HepG2 (cell line): Measurements from ENCODE around the gene CNDP1. TPM values are rescaled to one million over a fixed set of nuclear protein-coding genes. Genes with fewer than 3 reads are reported as not detected.

Experiments used
- CAMTA2 ChIP-seq: sonication (generic); formaldehyde crosslinking; IDR thresholded peaks from 2 replicates; pipeline ENCODE4 v1.4.0; 2020; ENCODE audit warnings: mild to moderate bottlenecking, missing genetic modification reagents, borderline replicate concordance
- ERF ChIP-seq: IDR thresholded peaks from 2 replicates; pipeline ENCODE4 v1.6.1; 2018; ENCODE audit warnings: missing biosample characterization, missing genetic modification reagents
- HNRNPLL ChIP-seq: fragments of 200-400 bp; formaldehyde crosslinking; IDR thresholded peaks from 2 replicates; pipeline ENCODE4 v1.6.1; 2017; ENCODE audit warnings: mild to moderate bottlenecking, low read depth, low read length; ENCODE audit not compliant: poor library complexity, severe bottlenecking
- IRF2 ChIP-seq: IDR thresholded peaks from 2 replicates; pipeline ENCODE4 v1.6.1; 2018; ENCODE audit warnings: missing genetic modification reagents, missing compliant biosample characterization
- MAFG ChIP-seq: sonication (generic); formaldehyde crosslinking; IDR thresholded peaks from 2 replicates; pipeline ENCODE4 v1.5.1; 2020; ENCODE audit warnings: mild to moderate bottlenecking, missing genetic modification reagents
- MXD4 ChIP-seq: IDR thresholded peaks from 2 replicates; pipeline ENCODE4 v1.6.1; 2016; ENCODE audit warnings: mild to moderate bottlenecking, missing biosample characterization, missing genetic modification reagents
- SMARCC2 ChIP-seq: fragments of 450-650 bp; IDR thresholded peaks from 2 replicates; pipeline ENCODE4 v1.6.1; 2017; ENCODE audit warnings: antibody characterized with exemption, mild to moderate bottlenecking
- ZMAT3 ChIP-seq: sonication (generic); formaldehyde crosslinking; conservative IDR thresholded peaks from 2 replicates; pipeline ENCODE4 v1.7.0; 2021; ENCODE audit warnings: missing genetic modification reagents
- ZNF775 ChIP-seq: sonication (generic); formaldehyde crosslinking; IDR thresholded peaks from 2 replicates; pipeline ENCODE4 v1.4.0; 2020; ENCODE audit warnings: missing genetic modification reagents, mild to moderate bottlenecking, moderate library complexity, borderline replicate concordance
- ZSCAN20 ChIP-seq: sonication (generic); formaldehyde crosslinking; IDR thresholded peaks from 2 replicates; pipeline ENCODE4 v1.4.0; 2020; ENCODE audit warnings: missing genetic modification reagents, mild to moderate bottlenecking, borderline replicate concordance
- ZSCAN25 ChIP-seq: sonication (generic); formaldehyde crosslinking; IDR thresholded peaks from 2 replicates; pipeline ENCODE4 v1.8.0; 2022; ENCODE audit warnings: mild to moderate bottlenecking, missing genetic modification reagents
- polyA plus RNA-seq, 8 experiments: library from polyadenylated mRNA; depleted of rRNA in 3 of 8; stranded (reverse) in 7 of 8; unstranded in 1 of 8; fragments of >200 nt; fragmentation: Illumina TruSeq in 4 of 8; extraction: Trizol in 4 of 8; gene quantifications; 2 replicates each; pipeline versions ENCODE4 v1.2.1 to v1.2.3, GENCODE V29; 2011 to 2016; ENCODE audit warnings: low read depth in 4 of 8, missing spikeins in 1 of 8, mixed read lengths in 1 of 8; ENCODE audit not compliant: insufficient read depth in 1 of 8
- total RNA-seq, 5 experiments: library from RNA; depleted of rRNA; stranded (reverse); fragments of >200 nt; fragmentation: Illumina TruSeq; extraction: Trizol; gene quantifications; 2 replicates each; pipeline ENCODE4 v1.2.3, GENCODE V29; 2016; ENCODE audit warnings: low read depth in 1 of 5
- TF ChIP-seq, protein P1 (sequence below): IDR thresholded peaks from 2 replicates; pipeline ENCODE4 v1.4.0; 2020; ENCODE audit warnings: mild to moderate bottlenecking, missing genetic modification reagents
- TF ChIP-seq, protein P2 (sequence below): sonication (generic); formaldehyde crosslinking; IDR thresholded peaks from 2 replicates; pipeline ENCODE4 v1.8.0; 2022; ENCODE audit warnings: missing genetic modification reagents, mild to moderate bottlenecking, inconsistent platforms, borderline replicate concordance
- TF ChIP-seq, protein P3 (sequence below): sonication (generic); formaldehyde crosslinking; IDR thresholded peaks from 2 replicates; pipeline ENCODE4 v1.4.0; 2020; ENCODE audit warnings: missing genetic modification reagents, borderline replicate concordance
- TF ChIP-seq, protein P4 (sequence below): sonication (generic); formaldehyde crosslinking; IDR thresholded peaks from 2 replicates; pipeline ENCODE4 v1.8.1; 2023; ENCODE audit warnings: mild to moderate bottlenecking, missing genetic modification reagents, borderline replicate concordance
- TF ChIP-seq, protein P5 (sequence below): sonication (generic); formaldehyde crosslinking; IDR thresholded peaks from 2 replicates; pipeline ENCODE4 v1.8.1; 2023; ENCODE audit warnings: mild to moderate bottlenecking, missing genetic modification reagents

CNDP1 gene
- total and polyA plus RNA-seq, 2 of the 13 experiments (the other 11 are each of a cell fraction or from before 2014, with no cell fraction given), result 0.01 TPM; not detected in 1

DNA sequence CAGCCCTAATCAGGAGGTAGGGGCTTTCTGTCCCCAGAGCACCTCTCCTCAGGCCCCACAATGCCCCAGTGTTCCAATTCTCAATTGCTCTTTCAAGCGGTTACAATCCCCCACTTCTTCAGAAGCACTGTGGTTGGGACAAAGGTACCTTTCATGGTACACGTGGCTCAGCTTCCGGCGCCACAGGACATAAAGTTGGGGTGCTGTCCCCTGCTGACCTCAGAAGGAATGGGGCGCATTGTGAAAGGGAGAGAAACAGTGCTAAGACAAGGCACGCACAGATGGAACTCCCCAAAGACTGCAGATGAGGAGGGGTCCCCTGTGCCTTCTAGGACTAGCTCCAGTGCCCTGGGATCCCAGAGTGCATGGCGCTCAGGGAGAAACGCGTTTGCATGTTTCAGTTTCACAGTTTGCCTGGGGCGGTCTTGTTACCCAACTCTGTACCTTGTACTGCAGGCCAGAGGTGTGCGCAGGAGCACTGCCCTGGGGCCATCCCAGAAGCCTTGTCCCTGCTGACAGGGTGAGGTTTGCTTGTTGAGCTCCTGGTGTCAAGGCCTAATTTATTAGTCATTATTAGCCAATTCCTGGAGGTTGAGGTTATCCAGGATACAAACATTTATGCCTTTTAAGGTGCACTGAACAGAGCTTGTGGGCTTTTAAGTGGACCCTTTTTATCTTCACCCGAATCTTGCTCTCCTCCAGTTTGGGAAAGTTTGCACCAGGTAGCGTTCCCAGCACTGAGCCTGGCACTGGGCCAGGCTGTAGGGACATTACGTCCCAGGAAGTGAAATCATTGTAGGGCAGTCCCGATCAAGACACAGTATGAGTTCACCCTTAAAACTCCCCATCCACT lies 7.6 kb downstream of the CNDP1 start (continued):
- TF ChIP-seq, protein P1, sequence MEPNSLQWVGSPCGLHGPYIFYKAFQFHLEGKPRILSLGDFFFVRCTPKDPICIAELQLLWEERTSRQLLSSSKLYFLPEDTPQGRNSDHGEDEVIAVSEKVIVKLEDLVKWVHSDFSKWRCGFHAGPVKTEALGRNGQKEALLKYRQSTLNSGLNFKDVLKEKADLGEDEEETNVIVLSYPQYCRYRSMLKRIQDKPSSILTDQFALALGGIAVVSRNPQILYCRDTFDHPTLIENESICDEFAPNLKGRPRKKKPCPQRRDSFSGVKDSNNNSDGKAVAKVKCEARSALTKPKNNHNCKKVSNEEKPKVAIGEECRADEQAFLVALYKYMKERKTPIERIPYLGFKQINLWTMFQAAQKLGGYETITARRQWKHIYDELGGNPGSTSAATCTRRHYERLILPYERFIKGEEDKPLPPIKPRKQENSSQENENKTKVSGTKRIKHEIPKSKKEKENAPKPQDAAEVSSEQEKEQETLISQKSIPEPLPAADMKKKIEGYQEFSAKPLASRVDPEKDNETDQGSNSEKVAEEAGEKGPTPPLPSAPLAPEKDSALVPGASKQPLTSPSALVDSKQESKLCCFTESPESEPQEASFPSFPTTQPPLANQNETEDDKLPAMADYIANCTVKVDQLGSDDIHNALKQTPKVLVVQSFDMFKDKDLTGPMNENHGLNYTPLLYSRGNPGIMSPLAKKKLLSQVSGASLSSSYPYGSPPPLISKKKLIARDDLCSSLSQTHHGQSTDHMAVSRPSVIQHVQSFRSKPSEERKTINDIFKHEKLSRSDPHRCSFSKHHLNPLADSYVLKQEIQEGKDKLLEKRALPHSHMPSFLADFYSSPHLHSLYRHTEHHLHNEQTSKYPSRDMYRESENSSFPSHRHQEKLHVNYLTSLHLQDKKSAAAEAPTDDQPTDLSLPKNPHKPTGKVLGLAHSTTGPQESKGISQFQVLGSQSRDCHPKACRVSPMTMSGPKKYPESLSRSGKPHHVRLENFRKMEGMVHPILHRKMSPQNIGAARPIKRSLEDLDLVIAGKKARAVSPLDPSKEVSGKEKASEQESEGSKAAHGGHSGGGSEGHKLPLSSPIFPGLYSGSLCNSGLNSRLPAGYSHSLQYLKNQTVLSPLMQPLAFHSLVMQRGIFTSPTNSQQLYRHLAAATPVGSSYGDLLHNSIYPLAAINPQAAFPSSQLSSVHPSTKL, result peak; percentile 89
- TF ChIP-seq, protein P2, sequence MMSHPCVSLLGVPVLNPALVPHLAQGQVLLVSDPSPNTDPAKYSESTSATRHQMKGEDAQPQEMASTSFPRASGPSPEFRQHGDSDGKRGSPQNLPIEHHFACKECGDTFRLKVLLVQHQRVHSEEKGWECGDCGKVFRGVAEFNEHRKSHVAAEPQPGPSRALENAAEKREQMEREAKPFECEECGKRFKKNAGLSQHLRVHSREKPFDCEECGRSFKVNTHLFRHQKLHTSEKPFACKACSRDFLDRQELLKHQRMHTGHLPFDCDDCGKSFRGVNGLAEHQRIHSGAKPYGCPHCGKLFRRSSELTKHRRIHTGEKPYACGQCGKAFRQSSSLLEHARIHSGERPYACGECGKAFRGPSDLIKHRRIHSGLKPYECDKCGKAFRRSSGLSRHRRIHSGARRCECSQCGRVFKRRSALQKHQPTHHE (CRISPR knock-in tag), result no peak; the same call in 1 of the 2 replicates
- TF ChIP-seq, protein P3, sequence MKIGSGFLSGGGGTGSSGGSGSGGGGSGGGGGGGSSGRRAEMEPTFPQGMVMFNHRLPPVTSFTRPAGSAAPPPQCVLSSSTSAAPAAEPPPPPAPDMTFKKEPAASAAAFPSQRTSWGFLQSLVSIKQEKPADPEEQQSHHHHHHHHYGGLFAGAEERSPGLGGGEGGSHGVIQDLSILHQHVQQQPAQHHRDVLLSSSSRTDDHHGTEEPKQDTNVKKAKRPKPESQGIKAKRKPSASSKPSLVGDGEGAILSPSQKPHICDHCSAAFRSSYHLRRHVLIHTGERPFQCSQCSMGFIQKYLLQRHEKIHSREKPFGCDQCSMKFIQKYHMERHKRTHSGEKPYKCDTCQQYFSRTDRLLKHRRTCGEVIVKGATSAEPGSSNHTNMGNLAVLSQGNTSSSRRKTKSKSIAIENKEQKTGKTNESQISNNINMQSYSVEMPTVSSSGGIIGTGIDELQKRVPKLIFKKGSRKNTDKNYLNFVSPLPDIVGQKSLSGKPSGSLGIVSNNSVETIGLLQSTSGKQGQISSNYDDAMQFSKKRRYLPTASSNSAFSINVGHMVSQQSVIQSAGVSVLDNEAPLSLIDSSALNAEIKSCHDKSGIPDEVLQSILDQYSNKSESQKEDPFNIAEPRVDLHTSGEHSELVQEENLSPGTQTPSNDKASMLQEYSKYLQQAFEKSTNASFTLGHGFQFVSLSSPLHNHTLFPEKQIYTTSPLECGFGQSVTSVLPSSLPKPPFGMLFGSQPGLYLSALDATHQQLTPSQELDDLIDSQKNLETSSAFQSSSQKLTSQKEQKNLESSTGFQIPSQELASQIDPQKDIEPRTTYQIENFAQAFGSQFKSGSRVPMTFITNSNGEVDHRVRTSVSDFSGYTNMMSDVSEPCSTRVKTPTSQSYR (CRISPR knock-in tag), result peak; percentile 11; the same call in 1 of the 2 replicates
- TF ChIP-seq MXD4 (CRISPR knock-in tag), result peak; percentile 73
- TF ChIP-seq IRF2 (CRISPR knock-in tag), result peak; percentile 94
- no peak for TF ChIP-seq SMARCC2
- no peak for TF ChIP-seq HNRNPLL
- no peak for TF ChIP-seq CAMTA2 (CRISPR knock-in tag)
- TF ChIP-seq ZMAT3, result no peak
- TF ChIP-seq ZSCAN25 (CRISPR knock-in tag), result peak; percentile 59; the same call in 1 of the 2 replicates
- TF ChIP-seq, protein P4, sequence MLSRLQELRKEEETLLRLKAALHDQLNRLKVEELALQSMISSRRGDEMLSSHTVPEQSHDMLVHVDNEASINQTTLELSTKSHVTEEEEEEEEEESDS (CRISPR knock-in tag), result peak; percentile 59; the same call in 1 of the 2 replicates
- no peak for TF ChIP-seq ZNF775 (CRISPR knock-in tag)
- TF ChIP-seq ZSCAN20 (CRISPR knock-in tag), result no peak
- no peak for TF ChIP-seq ERF (CRISPR knock-in tag)
- no peak for TF ChIP-seq MAFG
- TF ChIP-seq, protein P5, sequence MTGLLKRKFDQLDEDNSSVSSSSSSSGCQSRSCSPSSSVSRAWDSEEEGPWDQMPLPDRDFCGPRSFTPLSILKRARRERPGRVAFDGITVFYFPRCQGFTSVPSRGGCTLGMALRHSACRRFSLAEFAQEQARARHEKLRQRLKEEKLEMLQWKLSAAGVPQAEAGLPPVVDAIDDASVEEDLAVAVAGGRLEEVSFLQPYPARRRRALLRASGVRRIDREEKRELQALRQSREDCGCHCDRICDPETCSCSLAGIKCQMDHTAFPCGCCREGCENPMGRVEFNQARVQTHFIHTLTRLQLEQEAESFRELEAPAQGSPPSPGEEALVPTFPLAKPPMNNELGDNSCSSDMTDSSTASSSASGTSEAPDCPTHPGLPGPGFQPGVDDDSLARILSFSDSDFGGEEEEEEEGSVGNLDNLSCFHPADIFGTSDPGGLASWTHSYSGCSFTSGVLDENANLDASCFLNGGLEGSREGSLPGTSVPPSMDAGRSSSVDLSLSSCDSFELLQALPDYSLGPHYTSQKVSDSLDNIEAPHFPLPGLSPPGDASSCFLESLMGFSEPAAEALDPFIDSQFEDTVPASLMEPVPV (CRISPR knock-in tag), result no peak
